HG03342 (cell line): ENCODE measurements around the gene PCDH17.

Source experiments
- ATAC-seq: cut with Tn5 transposase; IDR thresholded peaks from one replicate; pipeline ENCODE4 v1.9.1; 2021; ENCODE audit warnings: mild to moderate bottlenecking, moderate library complexity; ENCODE audit not compliant: unreplicated experiment

PCDH17 gene

DNA sequence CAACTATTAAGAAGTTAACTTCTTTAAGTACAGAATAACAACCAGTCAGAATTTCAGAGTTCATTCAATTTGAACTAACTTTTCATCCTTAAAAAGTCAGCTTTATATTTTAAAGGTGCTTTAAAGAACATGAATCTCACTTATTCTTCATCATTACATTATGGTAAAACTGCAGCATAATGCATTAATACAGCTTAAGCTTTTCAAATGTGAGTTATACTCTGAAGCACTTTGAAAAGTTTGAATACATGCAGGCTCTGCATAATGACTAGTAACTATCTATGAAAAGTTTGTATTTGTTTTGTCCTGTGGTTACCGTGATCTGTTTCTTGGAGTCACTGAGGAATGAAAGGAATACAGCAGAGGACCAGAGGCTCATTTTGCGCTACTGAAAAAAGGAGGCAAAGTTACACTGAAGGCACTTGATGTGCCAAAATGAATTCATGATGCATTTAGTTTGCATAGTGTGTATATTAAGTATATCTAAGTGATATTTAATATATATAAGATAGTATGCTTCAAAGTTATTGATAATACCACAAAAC is 4.1 kb downstream of the PCDH17 start:
- ATAC-seq, result no peak

GRCh38 chr13:57636816-57637215 is 5.3 kb downstream of the PCDH17 start:
- no peak for ATAC-seq

GRCh38 chr13:57637515-57637914 is 6.0 kb downstream of the PCDH17 start:
- ATAC-seq, result no peak

DNA sequence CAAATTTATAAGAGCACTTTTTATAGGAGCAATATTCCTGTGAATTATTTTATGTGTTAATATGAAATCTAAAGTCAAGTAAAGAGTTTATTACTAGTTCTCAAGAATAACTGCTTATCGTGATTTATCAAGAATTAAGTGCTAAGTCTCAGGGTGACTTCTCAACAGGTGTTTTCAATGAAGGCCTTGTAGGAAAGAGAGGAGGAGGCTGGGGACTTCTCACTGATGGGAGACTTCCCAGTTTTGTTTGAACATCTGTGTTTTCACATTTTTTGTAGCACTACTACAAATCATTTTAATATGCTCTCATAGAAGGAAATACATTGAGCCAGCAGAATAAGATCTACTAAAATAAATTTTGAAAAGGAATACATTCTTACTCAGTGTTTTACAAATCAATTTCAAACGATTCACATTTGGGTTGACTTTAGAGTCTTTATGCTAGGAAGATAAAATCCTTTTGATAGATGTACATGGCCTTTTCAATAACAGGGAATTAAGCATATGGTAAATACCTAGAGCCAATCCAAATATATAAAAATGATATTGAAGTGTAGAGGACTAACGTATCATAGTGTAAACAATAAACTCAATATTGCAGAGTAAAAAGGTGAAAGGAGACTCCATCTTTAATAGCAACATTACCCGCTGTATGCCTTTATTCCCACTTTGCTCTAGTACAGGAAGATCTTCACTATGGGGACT is 6.8 kb downstream of the PCDH17 start:
- ATAC-seq, result no peak

GRCh38 chr13:57640607-57641006 is 9.1 kb downstream of the PCDH17 start:
- no peak for ATAC-seq

DNA sequence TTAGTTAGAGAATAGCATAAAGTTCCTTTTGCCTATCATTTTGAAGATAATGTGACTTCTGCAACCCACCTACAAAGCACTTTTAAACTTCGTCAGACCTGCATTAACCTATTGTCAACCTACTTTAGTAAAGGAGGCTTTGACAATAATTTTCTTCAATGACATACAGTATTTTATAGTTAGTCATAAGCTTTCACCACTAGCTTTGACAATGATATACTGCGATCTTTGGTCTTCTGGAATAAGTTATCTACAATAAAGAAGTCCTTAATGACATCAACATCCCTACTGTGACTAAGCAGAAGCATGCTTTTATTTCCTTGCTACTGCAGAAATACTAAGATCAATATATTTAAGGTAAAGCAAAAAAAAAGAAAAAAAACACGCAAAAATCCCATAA is 9.5 kb downstream of the PCDH17 start:
- no peak for ATAC-seq

- no peak for ATAC-seq
Measured at GRCh38 chr13:57644106-57644505, 12.6 kb downstream of the PCDH17 start.

DNA sequence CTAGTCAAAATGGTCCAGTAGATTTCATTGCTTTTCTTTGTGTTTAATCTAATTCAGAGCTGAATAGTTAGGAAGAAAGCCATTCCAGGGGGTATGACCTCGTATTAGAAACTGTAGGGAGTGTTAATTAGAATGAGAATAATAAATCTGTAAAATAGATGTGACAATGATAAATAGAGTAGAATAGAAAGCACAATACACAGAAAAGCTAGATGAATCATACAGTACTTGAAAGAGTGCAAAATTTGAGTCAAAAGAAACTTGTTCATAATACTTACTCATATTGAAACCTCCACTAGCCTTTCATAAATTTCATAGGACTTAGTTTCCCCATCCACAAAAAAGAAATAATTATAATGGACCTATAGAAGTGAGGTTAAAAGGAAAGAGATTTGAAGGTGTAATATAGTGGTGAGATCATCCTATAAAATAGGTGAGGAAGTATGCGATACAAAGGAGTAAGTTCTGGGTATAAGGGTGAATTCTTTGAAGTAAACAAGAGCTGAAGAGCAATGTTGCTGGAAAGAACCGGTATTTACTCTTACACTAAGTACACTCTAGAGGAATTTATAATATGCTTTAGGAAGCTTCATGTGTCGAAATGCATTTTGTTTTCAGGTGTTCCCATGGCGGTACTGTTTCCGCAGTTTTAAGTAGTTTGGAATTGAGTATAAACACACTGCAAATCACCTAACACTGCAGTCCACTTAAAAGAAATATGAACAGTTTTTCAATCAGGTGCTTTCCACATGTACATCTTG is 21.9 kb downstream of the PCDH17 start:
- no peak for ATAC-seq

DNA sequence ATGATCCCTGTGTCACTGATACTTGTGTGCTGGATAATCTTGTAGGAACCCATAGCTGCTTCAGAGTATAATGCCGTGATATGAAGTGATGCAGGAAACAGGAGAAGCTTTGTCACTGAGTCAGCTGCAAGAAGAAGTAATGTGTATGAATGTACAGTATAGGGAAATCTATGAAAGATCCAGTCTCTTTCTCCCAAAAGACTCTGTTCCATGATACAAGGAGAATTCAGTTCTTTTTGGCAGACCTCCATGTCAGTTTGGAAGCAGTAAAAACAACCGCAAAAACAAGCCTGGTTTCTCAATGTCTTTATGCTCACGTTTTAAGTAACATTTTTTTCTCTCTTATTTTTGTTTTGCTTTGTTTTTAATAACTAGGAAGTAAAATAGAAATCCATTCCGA is 33.9 kb downstream of the PCDH17 start:
- ATAC-seq, result no peak

GRCh38 chr13:57666131-57666953 is 34.8 kb downstream of the PCDH17 start:
- no peak for ATAC-seq

- ATAC-seq, result no peak
Measured at GRCh38 chr13:57672168-57672567, 40.6 kb downstream of the PCDH17 start.

- ATAC-seq, result no peak
Measured at GRCh38 chr13:57673197-57673596, 41.7 kb downstream of the PCDH17 start.

- no peak for ATAC-seq
Measured at GRCh38 chr13:57675526-57675925, 44.0 kb downstream of the PCDH17 start.

- no peak for ATAC-seq
Measured at GRCh38 chr13:57680609-57681008, 49.1 kb downstream of the PCDH17 start.

DNA sequence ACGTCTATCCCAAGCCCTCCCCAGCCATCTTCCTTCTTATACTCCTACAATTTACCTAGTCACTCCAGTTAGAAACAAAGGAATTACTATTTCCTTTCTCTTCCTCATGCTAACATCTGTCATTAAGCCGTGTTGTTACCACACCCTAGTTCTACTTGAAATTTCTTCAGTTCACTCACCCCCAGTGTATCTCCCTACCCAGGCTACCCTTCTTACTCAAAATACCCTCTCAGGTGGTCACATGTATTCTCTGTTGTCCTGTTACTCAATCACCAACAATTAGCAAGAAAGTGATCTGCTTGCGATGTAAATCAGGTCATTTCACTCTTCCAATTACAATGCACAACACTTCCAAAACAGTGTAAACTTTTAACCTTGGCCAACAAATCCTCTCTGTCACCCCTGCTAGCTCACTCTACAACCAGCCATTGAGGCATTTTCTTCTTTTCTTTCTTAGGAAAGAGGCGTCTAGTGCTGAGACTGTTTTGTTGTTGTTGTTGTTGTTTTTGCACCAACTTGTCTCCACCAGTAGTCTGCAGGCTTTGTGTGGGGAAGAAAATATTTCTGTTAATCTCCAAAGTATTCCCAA is 50.7 kb downstream of the PCDH17 start:
- ATAC-seq, result no peak

GRCh38 chr13:57698851-57699250 is 67.3 kb downstream of the PCDH17 start:
- no peak for ATAC-seq

GRCh38 chr13:57704031-57704430 is 72.5 kb downstream of the PCDH17 start:
- no peak for ATAC-seq

GRCh38 chr13:57716295-57716694 is 84.8 kb downstream of the PCDH17 start:
- no peak for ATAC-seq

DNA sequence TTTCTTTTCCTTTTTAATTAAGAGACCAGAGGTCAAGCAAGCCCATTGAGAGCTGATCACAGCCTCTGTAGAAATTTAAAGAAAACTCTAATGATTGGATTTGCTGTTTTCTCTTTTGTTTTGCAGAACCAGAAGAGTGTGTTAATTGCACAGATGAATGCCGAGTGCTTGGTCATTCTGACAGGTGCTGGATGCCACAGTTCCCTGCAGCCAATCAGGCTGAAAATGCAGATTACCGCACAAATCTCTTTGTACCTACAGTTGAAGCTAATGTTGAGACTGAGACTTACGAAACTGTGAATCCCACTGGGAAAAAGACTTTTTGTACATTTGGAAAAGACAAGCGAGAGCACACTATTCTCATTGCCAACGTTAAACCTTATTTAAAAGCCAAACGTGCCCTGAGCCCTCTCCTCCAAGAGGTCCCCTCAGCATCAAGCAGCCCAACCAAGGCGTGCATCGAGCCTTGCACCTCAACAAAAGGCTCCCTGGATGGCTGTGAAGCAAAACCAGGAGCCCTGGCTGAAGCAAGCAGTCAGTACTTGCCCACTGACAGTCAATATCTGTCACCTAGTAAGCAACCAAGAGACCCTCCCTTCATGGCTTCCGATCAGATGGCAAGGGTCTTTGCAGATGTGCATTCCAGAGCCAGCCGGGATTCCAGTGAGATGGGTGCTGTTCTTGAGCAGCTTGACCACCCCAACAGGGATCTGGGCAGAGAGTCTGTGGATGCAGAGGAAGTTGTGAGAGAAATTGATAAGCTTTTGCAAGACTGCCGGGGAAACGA is 93.1 kb downstream of the PCDH17 start:
- no peak for ATAC-seq

DNA sequence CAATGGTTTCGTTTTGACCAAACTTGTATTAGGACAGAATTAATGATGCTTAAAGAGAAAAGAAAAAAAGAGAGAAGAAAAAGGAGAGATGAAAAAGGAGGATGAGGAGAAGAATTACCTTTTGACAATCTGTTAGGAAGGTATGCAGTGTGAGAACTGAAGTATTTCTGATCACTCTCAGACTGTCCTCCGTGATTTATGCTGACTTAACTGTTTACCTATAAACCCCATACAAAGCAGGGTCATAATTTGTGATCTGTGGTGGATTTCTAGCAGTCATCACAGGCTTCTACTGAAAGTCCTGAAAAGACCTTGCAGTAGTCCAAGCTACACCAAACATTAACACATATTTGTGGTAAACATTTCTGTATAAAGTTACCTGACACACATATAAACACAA is 93.9 kb downstream of the PCDH17 start:
- no peak for ATAC-seq
